HepG2 (cell line): ENCODE results near the gene ZNF33B. TPM values are rescaled to one million over a fixed set of nuclear protein-coding genes. Genes with fewer than 3 reads are reported as not detected.

ENCODE experiments used
- CBFB ChIP-seq: sonication (generic); formaldehyde crosslinking; IDR thresholded peaks from 2 replicates; pipeline ENCODE4 v1.4.0; 2020; ENCODE audit warnings: missing genetic modification reagents
- CBX1 ChIP-seq: IDR thresholded peaks from one replicate; pipeline ENCODE4 v1.6.1; 2016; ENCODE audit warnings: antibody characterized with exemption, low read depth
- FOSL2 ChIP-seq: sonication (generic); formaldehyde crosslinking; IDR thresholded peaks from 2 replicates; pipeline ENCODE4 v1.4.0; 2020; ENCODE audit warnings: missing genetic modification reagents
- FOXP4 ChIP-seq: sonication (generic); formaldehyde crosslinking; IDR thresholded peaks from 2 replicates; pipeline ENCODE4 v1.4.0; 2020; ENCODE audit warnings: missing genetic modification reagents
- GABPA ChIP-seq, 2 experiments: IDR thresholded peaks; 2 replicates each; pipeline ENCODE4 v1.6.1; 2011 to 2016; ENCODE audit warnings: low read depth in 2 of 2, low read length in 1 of 2, missing biosample characterization in 1 of 2, missing genetic modification characterization in 1 of 2
- HNF4G ChIP-seq, 2 experiments: sonication (generic) in 1 of 2; formaldehyde crosslinking in 1 of 2; IDR thresholded peaks; 2 replicates each; pipeline versions ENCODE4 v1.4.0 to v1.6.1; 2011 to 2020; ENCODE audit warnings: borderline replicate concordance in 2 of 2, low read depth in 2 of 2, mild to moderate bottlenecking in 2 of 2, low read length in 1 of 2, missing genetic modification reagents in 1 of 2, moderate library complexity in 1 of 2
- JUND ChIP-seq: sonication (generic); formaldehyde crosslinking; IDR thresholded peaks from 2 replicates; pipeline ENCODE4 v1.8.0; 2022; ENCODE audit warnings: mild to moderate bottlenecking, missing genetic modification reagents
- KMT2A ChIP-seq: sonication (generic); formaldehyde crosslinking; IDR thresholded peaks from 2 replicates; pipeline ENCODE4 v1.4.0; 2020; ENCODE audit warnings: missing genetic modification reagents
- MIER2 ChIP-seq: IDR thresholded peaks from 2 replicates; pipeline ENCODE4 v1.6.1; 2016; ENCODE audit warnings: missing biosample characterization, missing genetic modification reagents
- MTA3 ChIP-seq: sonication (generic); formaldehyde crosslinking; IDR thresholded peaks from 2 replicates; pipeline ENCODE4 v1.4.0; 2020; ENCODE audit warnings: missing genetic modification reagents
- NR2F1 ChIP-seq, 2 experiments: fragments of 450-650 bp in 1 of 2; formaldehyde crosslinking in 1 of 2; IDR thresholded peaks; 2 replicates each; pipeline versions ENCODE4 v1.5.0 to v1.6.1; 2016 to 2020; ENCODE audit warnings: mild to moderate bottlenecking in 1 of 2, missing compliant biosample characterization in 1 of 2, missing genetic modification reagents in 1 of 2, moderate library complexity in 1 of 2
- RBM39 ChIP-seq: fragments of 200-400 bp; formaldehyde crosslinking; IDR thresholded peaks from one replicate; pipeline ENCODE4 v1.6.1; 2018; ENCODE audit warnings: antibody characterized with exemption, mild to moderate bottlenecking, low read depth, low read length; ENCODE audit not compliant: poor library complexity, severe bottlenecking
- RNF2 ChIP-seq: fragments of 450-650 bp; conservative IDR thresholded peaks from 2 replicates; pipeline ENCODE4 v1.6.1; 2016; ENCODE audit warnings: low read depth
- SIN3B ChIP-seq: fragments of 150-350 bp; IDR thresholded peaks from 2 replicates; pipeline ENCODE4 v1.6.1; 2014; ENCODE audit warnings: low read length
- TRIM24 ChIP-seq: sonication (generic); formaldehyde crosslinking; IDR thresholded peaks from 2 replicates; pipeline ENCODE4 v1.8.0; 2022; ENCODE audit warnings: mild to moderate bottlenecking, missing genetic modification reagents
- ZNF17 ChIP-seq: sonication (generic); formaldehyde crosslinking; IDR thresholded peaks from 2 replicates; pipeline ENCODE4 v1.5.0; 2020; ENCODE audit warnings: mild to moderate bottlenecking, missing genetic modification reagents
- ZNF274 ChIP-seq: sonication (generic); formaldehyde crosslinking; IDR thresholded peaks from 2 replicates; pipeline ENCODE4 v1.5.1; 2020; ENCODE audit warnings: mild to moderate bottlenecking, missing genetic modification reagents
- ZNF713 ChIP-seq: sonication (generic); formaldehyde crosslinking; IDR thresholded peaks from 2 replicates; pipeline ENCODE4 v1.4.0; 2020; ENCODE audit warnings: mild to moderate bottlenecking, missing genetic modification reagents
- ZNF761 ChIP-seq: sonication (generic); formaldehyde crosslinking; conservative IDR thresholded peaks from 2 replicates; pipeline ENCODE4 v1.4.0; 2020; ENCODE audit warnings: mild to moderate bottlenecking, missing genetic modification reagents
- polyA plus RNA-seq, 8 experiments: library from polyadenylated mRNA; depleted of rRNA in 3 of 8; stranded (reverse) in 7 of 8; unstranded in 1 of 8; fragments of >200 nt; fragmentation: Illumina TruSeq in 4 of 8; extraction: Trizol in 4 of 8; gene quantifications; 2 replicates each; pipeline versions ENCODE4 v1.2.1 to v1.2.3, GENCODE V29; 2011 to 2016; ENCODE audit warnings: low read depth in 4 of 8, missing spikeins in 1 of 8, mixed read lengths in 1 of 8; ENCODE audit not compliant: insufficient read depth in 1 of 8
- total RNA-seq, 5 experiments: library from RNA; depleted of rRNA; stranded (reverse); fragments of >200 nt; fragmentation: Illumina TruSeq; extraction: Trizol; gene quantifications; 2 replicates each; pipeline ENCODE4 v1.2.3, GENCODE V29; 2016; ENCODE audit warnings: low read depth in 1 of 5
- TF ChIP-seq, protein P1 (sequence below): IDR thresholded peaks from 2 replicates; pipeline ENCODE4 v1.6.1; 2016; ENCODE audit warnings: mild to moderate bottlenecking, missing biosample characterization, missing genetic modification reagents
- TF ChIP-seq, protein P2 (sequence below): sonication (generic); formaldehyde crosslinking; IDR thresholded peaks from 2 replicates; pipeline ENCODE4 v1.8.0; 2022; ENCODE audit warnings: missing genetic modification reagents, low read depth, mild to moderate bottlenecking, borderline replicate concordance
- TF ChIP-seq, protein P3 (sequence below): sonication (generic); formaldehyde crosslinking; IDR thresholded peaks from 2 replicates; pipeline ENCODE4 v1.5.0; 2020; ENCODE audit warnings: mild to moderate bottlenecking, missing genetic modification reagents

ZNF33B gene
- total and polyA plus RNA-seq, 2 of the 13 experiments (the other 11 are each of a cell fraction or from before 2014, with no cell fraction given), result 18.4 to 23.5 TPM

DNA sequence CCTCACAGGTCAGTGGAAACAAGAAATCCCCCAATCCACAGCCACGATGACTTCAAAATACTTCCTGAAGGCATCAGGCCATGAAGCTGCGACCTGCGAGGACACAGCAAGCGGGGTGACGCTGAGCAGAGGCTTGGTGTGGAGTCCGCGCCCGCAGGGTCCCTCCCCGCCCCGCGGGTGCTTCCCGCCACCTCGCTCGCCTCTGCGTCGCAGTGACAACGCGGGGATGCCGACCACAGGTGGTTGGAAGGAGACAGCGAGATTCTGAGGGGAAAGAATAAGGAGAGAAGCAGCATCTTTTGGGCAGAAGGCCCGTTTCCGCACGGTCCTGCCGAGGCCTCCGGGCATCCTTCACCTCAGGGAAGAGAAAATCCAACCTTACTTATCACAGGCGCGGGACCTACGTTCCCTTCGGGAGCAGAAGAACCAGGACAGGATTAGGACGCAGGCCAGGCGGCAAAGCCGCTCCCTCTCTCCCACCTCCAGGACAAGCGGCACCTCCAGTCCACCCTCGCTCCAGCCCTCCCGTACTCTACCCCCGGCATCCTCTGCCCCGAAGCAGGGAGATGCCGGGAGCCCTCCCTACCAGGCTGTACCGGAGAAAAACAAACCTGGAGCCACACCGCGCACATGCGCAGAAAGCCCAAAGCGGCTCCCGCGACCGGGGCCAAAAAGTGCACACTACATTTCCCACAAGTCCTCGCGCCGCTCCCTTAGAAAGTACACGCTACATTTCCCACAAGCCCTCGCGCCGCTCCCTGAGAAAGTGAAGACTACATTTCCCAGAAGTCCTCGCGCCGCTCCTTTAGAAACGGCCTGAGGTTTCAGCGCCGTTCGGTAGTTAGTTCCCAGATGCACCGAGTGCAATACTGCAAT is 85.9 kb downstream of the ZNF33B start (continued):
- TF ChIP-seq, protein P1, sequence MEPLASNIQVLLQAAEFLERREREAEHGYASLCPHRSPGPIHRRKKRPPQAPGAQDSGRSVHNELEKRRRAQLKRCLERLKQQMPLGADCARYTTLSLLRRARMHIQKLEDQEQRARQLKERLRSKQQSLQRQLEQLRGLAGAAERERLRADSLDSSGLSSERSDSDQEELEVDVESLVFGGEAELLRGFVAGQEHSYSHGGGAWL (CRISPR knock-in tag), result 0 out of 2 replicates have a peak, but pooled peaks have one; percentile 59
- TF ChIP-seq CBX1 (no peak), TRIM24 (CRISPR knock-in tag) (no peak), ZNF713 (CRISPR knock-in tag) (no peak), FOXP4 (CRISPR knock-in tag) (no peak), NR2F1 (CRISPR knock-in tag; IDR thresholded peaks at IDR 0.05) (no peak), ZNF274 (CRISPR knock-in tag) (no peak), HNF4G (IDR thresholded peaks at IDR 0.05; ENCODE audit: borderline replicate concordance, low read depth, low read length) (no peak), HNF4G (CRISPR knock-in tag; IDR thresholded peaks at IDR 0.05; ENCODE audit: borderline replicate concordance, low read depth) (no peak), ZNF17 (no peak), RBM39 (no peak), SIN3B (no peak; the same call in 1 of the 2 replicates), MTA3 (CRISPR knock-in tag) (no peak), FOSL2 (CRISPR knock-in tag) (no peak), KMT2A (CRISPR knock-in tag) (0 out of 2 replicates have a peak, but pooled peaks have one; percentile 32), ZNF761 (peak; percentile 81), CBFB (no peak), MIER2 (CRISPR knock-in tag) (no peak), JUND (no peak), GABPA (IDR thresholded peaks at IDR 0.05; ENCODE audit: low read depth, low read length) (no peak), GABPA (CRISPR knock-in tag; IDR thresholded peaks at IDR 0.05; ENCODE audit: low read depth) (peak; percentile 83), RNF2 (0 out of 2 replicates have a peak, but pooled peaks have one; percentile 25)
- TF ChIP-seq, protein P2, sequence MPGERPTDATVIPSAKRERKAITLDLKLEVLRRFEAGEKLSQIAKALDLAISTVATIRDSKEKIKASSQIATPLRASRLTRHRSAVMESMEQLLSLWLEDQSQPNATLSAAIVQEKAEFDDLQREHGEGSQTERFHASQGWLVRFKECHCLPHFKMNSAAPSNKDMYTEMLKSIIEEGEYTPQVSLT (CRISPR knock-in tag), result no peak
- TF ChIP-seq, protein P3, sequence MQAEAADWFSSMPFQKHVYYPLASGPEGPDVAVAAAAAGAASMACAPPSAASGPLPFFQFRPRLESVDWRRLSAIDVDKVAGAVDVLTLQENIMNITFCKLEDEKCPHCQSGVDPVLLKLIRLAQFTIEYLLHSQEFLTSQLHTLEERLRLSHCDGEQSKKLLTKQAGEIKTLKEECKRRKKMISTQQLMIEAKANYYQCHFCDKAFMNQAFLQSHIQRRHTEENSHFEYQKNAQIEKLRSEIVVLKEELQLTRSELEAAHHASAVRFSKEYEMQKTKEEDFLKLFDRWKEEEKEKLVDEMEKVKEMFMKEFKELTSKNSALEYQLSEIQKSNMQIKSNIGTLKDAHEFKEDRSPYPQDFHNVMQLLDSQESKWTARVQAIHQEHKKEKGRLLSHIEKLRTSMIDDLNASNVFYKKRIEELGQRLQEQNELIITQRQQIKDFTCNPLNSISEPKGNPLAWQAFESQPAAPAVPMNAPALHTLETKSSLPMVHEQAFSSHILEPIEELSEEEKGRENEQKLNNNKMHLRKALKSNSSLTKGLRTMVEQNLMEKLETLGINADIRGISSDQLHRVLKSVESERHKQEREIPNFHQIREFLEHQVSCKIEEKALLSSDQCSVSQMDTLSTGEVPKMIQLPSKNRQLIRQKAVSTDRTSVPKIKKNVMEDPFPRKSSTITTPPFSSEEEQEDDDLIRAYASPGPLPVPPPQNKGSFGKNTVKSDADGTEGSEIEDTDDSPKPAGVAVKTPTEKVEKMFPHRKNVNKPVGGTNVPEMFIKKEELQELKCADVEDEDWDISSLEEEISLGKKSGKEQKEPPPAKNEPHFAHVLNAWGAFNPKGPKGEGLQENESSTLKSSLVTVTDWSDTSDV, result no peak
